Tibial artery (tissue), 4 donors: ENCODE measurements around the gene MET.

Experiments
- DNase-seq, 2 donors: peaks; one replicate each; pipeline ENCODE4 v3.0.0-alpha.2; 2019
- H3K27ac ChIP-seq, 2 donors: fragments of 200-600 bp; sonication (generic) in 1 of 2; 1 replicate in 1 of 2; 2 replicates in 1 of 2; pipeline ENCODE4 v1.5.1; 2018 to 2019; ENCODE audit warnings: mild to moderate bottlenecking in 1 of 2
- H3K27me3 ChIP-seq, 2 donors: fragments of 200-600 bp; sonication (generic) in 1 of 2; one replicate each; pipeline versions ENCODE4 v1.5.1 to v1.6.0; 2016 to 2019
- H3K36me3 ChIP-seq, 3 donors: fragments of 200-600 bp; sonication (generic) in 2 of 3; one replicate each; pipeline ENCODE4 v1.5.1; 2016 to 2019; ENCODE audit warnings: mild to moderate bottlenecking in 2 of 3
- H3K4me1 ChIP-seq, 4 donors: fragments of 200-600 bp; sonication (generic) in 2 of 4; 1 replicate in 3 of 4; 2 replicates in 1 of 4; pipeline ENCODE4 v1.5.1; 2016 to 2019
- H3K4me3 ChIP-seq, 2 donors: fragments of 200-600 bp; sonication (generic) in 1 of 2; 1 replicate in 1 of 2; 2 replicates in 1 of 2; pipeline ENCODE4 v1.5.1; 2018 to 2019; ENCODE audit warnings: mild to moderate bottlenecking in 2 of 2
- H3K9me3 ChIP-seq, 3 donors: fragments of 200-600 bp; sonication (generic) in 1 of 3; one replicate each; pipeline ENCODE4 v1.5.1; 2016 to 2019
- intact Hi-C: fragments of 100-400 bp; cut with DNase I; formaldehyde crosslinking; loops from one replicate; pipeline ENCODE4 v1.15.0; 2023; ENCODE audit warnings: low total_unique reads
- TF ChIP-seq, protein P1 (sequence below), 2 experiments: fragments of 200-600 bp in 1 of 2; fragments of 450-650 bp in 1 of 2; IDR thresholded peaks; one replicate each; pipeline ENCODE4 v1.5.1; 2017 to 2019; ENCODE audit warnings: antibody characterized with exemption in 2 of 2, mild to moderate bottlenecking in 1 of 2, moderate library complexity in 1 of 2

MET gene

DNA sequence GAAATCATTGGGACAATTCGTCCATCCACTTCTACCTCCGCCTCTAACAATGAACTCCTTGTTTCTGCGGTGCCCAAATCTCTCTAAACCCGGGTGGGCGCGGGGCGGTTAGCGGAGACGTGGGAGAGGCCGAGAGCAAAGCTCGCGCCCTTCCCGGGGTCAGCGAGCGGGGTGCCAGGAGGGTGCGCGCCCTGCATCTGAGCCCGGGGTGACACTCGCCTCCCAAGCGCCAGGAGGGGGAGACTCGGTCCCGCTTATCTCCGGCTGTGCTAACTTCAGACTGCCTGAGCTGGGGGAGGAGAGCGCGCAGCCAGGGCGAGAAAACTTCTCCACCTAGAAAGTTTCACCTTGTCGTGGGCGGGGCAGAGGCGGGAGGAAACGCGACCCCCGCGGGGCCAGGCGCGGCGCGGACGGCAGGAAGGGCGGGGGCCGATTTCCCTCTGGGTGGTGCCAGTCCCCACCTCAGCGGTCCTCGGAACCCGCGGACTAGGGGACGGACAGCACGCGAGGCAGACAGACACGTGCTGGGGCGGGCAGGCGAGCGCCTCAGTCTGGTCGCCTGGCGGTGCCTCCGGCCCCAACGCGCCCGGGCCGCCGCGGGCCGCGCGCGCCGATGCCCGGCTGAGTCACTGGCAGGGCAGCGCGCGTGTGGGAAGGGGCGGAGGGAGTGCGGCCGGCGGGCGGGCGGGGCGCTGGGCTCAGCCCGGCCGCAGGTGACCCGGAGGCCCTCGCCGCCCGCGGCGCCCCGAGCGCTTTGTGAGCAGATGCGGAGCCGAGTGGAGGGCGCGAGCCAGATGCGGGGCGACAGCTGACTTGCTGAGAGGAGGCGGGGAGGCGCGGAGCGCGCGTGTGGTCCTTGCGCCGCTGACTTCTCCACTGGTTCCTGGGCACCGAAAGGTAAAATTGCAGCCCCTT lies at the start of gene MET:
MET (plus strand) TSS at position 516 of the 915 bp plus-strand sequence. CDS start 26,889 bp downstream, outside the sequence.
- H3K4me1 ChIP-seq: peaks cover 0 to 17% (median 4%) of the 10 kb centered on the region in 4 donors
- no peaks in the 10 kb centered on the region for H3K9me3 ChIP-seq
- peak within 1 kb of the TSS; percentile 62 to 73 for H3K4me3 ChIP-seq
- TF ChIP-seq, protein P1, sequence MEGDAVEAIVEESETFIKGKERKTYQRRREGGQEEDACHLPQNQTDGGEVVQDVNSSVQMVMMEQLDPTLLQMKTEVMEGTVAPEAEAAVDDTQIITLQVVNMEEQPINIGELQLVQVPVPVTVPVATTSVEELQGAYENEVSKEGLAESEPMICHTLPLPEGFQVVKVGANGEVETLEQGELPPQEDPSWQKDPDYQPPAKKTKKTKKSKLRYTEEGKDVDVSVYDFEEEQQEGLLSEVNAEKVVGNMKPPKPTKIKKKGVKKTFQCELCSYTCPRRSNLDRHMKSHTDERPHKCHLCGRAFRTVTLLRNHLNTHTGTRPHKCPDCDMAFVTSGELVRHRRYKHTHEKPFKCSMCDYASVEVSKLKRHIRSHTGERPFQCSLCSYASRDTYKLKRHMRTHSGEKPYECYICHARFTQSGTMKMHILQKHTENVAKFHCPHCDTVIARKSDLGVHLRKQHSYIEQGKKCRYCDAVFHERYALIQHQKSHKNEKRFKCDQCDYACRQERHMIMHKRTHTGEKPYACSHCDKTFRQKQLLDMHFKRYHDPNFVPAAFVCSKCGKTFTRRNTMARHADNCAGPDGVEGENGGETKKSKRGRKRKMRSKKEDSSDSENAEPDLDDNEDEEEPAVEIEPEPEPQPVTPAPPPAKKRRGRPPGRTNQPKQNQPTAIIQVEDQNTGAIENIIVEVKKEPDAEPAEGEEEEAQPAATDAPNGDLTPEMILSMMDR (IDR thresholded peaks at IDR 0.05): peak; percentile 50 to 61
- H3K27ac ChIP-seq: peak within 1 kb of the TSS; percentile 74 to 76
- H3K36me3 ChIP-seq: no peaks in the 10 kb centered on the region
- peak; percentile 70 to 81 for DNase-seq
- intact Hi-C loops: loop anchor here (2.0 kb wide), 1 partner anchor 137 kb away; no protein-coding TSS in a partner anchor
- H3K27me3 ChIP-seq: no peaks in the 10 kb centered on the region

DNA sequence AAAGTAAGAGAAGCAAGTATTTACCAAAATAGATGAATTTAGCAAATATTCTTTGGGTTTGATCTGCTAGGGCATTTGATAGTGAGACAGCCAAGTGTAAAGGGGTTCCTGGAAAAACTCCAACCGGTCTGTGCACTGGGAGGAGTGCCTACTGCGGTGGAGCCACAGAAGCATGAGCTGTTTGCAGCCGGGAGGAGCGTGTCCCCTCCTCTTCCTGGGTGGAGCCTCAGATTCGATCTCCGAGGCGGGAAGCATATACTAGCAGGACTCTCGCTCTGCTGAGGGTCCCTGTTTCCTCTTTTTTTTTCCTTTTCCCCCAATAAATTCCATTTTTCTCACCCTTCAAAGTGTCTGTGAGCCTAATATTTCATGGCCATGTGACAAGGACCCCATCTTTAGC lies 45.1 kb upstream of the MET start:
- intact Hi-C loops: no loop called here
- no peaks in the 10 kb centered on the region for H3K27me3 ChIP-seq
- H3K4me3 ChIP-seq: no peak overlapping the region
- no peaks in the 10 kb centered on the region for H3K36me3 ChIP-seq
- H3K4me1 ChIP-seq: peaks cover 0 to 9% (median 1%) of the 10 kb centered on the region in 4 donors
- H3K27ac ChIP-seq: no peak overlapping the region
- TF ChIP-seq, protein P1 (IDR thresholded peaks at IDR 0.05): no peak
- no peaks in the 10 kb centered on the region for H3K9me3 ChIP-seq
- DNase-seq: no peak

DNA sequence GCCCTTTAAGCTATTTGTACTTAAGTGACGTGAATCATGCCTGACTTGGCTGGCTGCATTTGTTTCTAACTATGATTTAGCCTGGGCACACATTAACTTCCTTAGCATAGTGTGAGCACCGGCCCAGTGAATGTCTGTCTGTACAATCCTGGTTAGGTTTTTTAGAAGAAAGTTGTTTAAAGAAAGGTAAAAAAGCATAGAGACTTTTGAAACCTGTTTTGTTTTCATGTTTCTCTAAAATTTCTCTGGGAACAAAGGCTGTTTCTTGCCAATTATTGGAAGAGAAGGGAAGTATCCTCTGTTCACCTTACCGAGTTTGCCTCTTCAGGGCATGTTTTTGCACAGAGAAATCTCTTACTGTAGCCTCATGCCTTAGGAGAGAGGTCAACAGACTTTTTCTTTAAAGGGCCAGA lies 42.9 kb upstream of the MET start:
- Histone ChIP-seq H3K4me3 (no peak overlapping the region), H3K4me1 (peaks cover 0 to 9% (median 1%) of the 10 kb centered on the region in 4 donors), H3K36me3 (no peaks in the 10 kb centered on the region), H3K9me3 (no peaks in the 10 kb centered on the region), H3K27ac (peak overlapping the region; percentile 44 to 61), H3K27me3 (no peaks in the 10 kb centered on the region)
- TF ChIP-seq, protein P1 (IDR thresholded peaks at IDR 0.05): no peak
- intact Hi-C loops: no loop called here
- DNase-seq: peak in 1 of 2 donors; percentile 37

DNA sequence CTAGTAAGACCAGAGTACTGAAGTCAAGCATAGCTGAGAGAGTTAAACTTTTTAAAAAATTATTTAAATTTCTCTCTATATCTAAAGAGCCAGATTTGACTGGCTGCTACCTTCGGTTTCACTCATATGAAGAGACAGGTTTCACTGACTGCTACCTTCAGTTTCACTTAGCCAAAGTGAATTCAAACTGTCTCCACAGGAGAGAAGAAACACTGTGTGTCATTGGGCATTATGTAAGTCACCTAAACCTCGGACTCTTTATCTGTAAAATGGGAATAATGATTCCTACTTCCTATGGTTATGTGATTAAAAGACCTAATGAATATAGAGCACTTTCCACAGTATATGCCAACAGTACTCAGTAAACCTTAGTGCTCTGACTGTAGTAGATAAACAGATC lies 41.6 kb upstream of the MET start:
- Histone ChIP-seq H3K4me3 (no peak overlapping the region), H3K4me1 (peaks cover 0 to 9% (median 1%) of the 10 kb centered on the region in 4 donors), H3K36me3 (no peaks in the 10 kb centered on the region), H3K27ac (no peak overlapping the region), H3K27me3 (no peaks in the 10 kb centered on the region), H3K9me3 (no peaks in the 10 kb centered on the region)
- TF ChIP-seq, protein P1 (IDR thresholded peaks at IDR 0.05): no peak
- no peak for DNase-seq
- intact Hi-C loops: no loop called here

DNA sequence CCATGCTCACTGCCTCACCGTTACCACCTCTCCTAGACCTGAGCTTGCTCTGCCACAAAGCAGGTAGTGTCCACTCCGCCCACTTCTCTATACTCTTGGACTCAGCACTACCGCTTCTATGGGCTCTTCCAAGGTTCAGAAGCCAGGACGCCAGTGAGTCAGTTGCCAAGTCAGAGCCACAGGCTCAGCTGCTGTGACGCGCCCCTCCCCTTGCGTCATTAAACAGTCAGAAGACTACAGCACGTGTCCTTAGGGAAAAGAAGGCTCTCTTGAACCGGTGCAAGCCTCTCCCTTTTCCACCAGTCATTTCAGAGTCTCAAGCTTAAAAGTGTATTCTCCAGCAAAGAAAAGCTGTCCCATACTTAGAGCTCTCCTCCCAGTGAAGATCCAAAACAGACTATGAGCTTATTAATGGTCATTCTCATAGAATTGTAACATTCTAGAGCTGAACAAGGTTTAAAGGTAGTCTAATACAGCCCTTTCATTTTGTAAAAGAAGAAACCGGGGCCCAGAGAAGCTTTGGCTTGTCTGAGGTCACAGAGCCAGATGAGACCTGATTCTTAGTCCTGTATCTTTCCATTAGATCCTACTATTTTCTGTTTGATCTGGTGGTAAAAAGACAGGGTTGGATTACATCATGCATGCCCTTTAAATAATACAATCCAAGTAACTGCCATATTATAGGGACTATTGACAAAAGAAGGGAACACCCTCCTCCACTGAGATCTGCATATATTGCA lies 40.9 kb upstream of the MET start:
- Histone ChIP-seq H3K9me3 (no peaks in the 10 kb centered on the region), H3K36me3 (no peaks in the 10 kb centered on the region), H3K4me1 (peaks cover 0 to 9% (median 1%) of the 10 kb centered on the region in 4 donors), H3K27ac (no peak overlapping the region), H3K27me3 (no peaks in the 10 kb centered on the region), H3K4me3 (no peak overlapping the region)
- TF ChIP-seq, protein P1 (IDR thresholded peaks at IDR 0.05): no peak
- intact Hi-C loops: no loop called here
- peak; percentile 45 to 83 for DNase-seq
